ENCODE results near the gene DGCR8.

DGCR8 gene

GRCh38 chr22:20079745-20080444 is at the start of gene DGCR8:
Gene DGCR8, plus strand, starts transcription at chr22:20080241. Its CDS starts 5,723 bp downstream, at chr22:20085964.
- Histone ChIP-seq H3K27ac (ENCODE audit: low read depth, low read length) (peak within 1 kb of the TSS; percentile 70), H3K27me3 (ENCODE audit: control insufficient read depth in 5 of 5, insufficient read depth in 4 of 5, low read length in 5 of 5) (no peaks in the 10 kb centered on the region), H3K36me3 (ENCODE audit: control insufficient read depth in 5 of 5, insufficient read depth in 5 of 5, low read length in 5 of 5) (no peaks in the 10 kb centered on the region), H3K9ac (ENCODE audit: low read length in 5 of 5) (peak within 1 kb of the TSS in 4 of 5 donors; percentile 83 to 97 (median 86)), H3K9me3 (ENCODE audit: control insufficient read depth in 5 of 5, low read length in 5 of 5) (no peaks in the 10 kb centered on the region), H3K4me3 (ENCODE audit: low read depth in 1 of 5, low read length in 5 of 5) (peak within 1 kb of the TSS; percentile 71 to 89 (median 80)), H3K4me1 (ENCODE audit: control insufficient read depth in 5 of 5, insufficient read depth in 5 of 5, low read length in 5 of 5) (peaks cover 13 to 51% (median 38%) of the 10 kb centered on the region in 5 donors)

GRCh38 chr22:20031732-20032406 is 48.2 kb upstream of the DGCR8 start:
- H3K36me3 ChIP-seq (ENCODE audit: control insufficient read depth in 5 of 5, insufficient read depth in 5 of 5, low read length in 5 of 5) = peaks cover 0 to 31% (median 14%) of the 10 kb centered on the region in 5 donors
- no peak overlapping the region for H3K4me3 ChIP-seq (ENCODE audit: low read depth in 1 of 5, low read length in 5 of 5)
- no peak overlapping the region for H3K27ac ChIP-seq (ENCODE audit: low read depth, low read length)
- H3K9me3 ChIP-seq (ENCODE audit: control insufficient read depth in 5 of 5, low read length in 5 of 5) = no peaks in the 10 kb centered on the region
- H3K4me1 ChIP-seq (ENCODE audit: control insufficient read depth in 5 of 5, insufficient read depth in 5 of 5, low read length in 5 of 5) = peaks cover 5 to 58% (median 44%) of the 10 kb centered on the region in 5 donors
- H3K27me3 ChIP-seq (ENCODE audit: control insufficient read depth in 5 of 5, insufficient read depth in 4 of 5, low read length in 5 of 5) = no peaks in the 10 kb centered on the region
- H3K9ac ChIP-seq (ENCODE audit: low read length in 5 of 5) = peak overlapping the region in 1 of 5 donors; percentile 0

GRCh38 chr22:20032407-20032991 is 47.5 kb upstream of the DGCR8 start:
- Histone ChIP-seq H3K4me1 (ENCODE audit: control insufficient read depth in 5 of 5, insufficient read depth in 5 of 5, low read length in 5 of 5) (peaks cover 5 to 58% (median 44%) of the 10 kb centered on the region in 5 donors), H3K9me3 (ENCODE audit: control insufficient read depth in 5 of 5, low read length in 5 of 5) (no peaks in the 10 kb centered on the region), H3K27ac (ENCODE audit: low read depth, low read length) (no peak overlapping the region), H3K9ac (ENCODE audit: low read length in 5 of 5) (peak overlapping the region in 1 of 5 donors; percentile 0), H3K4me3 (ENCODE audit: low read depth in 1 of 5, low read length in 5 of 5) (no peak overlapping the region), H3K27me3 (ENCODE audit: control insufficient read depth in 5 of 5, insufficient read depth in 4 of 5, low read length in 5 of 5) (no peaks in the 10 kb centered on the region), H3K36me3 (ENCODE audit: control insufficient read depth in 5 of 5, insufficient read depth in 5 of 5, low read length in 5 of 5) (peaks cover 0 to 33% (median 20%) of the 10 kb centered on the region in 5 donors)

GRCh38 chr22:20033045-20033706 is 46.9 kb upstream of the DGCR8 start:
- H3K4me3 ChIP-seq (ENCODE audit: low read depth in 1 of 5, low read length in 5 of 5) = peak overlapping the region in 1 of 5 donors; percentile 32
- H3K4me1 ChIP-seq (ENCODE audit: control insufficient read depth in 5 of 5, insufficient read depth in 5 of 5, low read length in 5 of 5) = peaks cover 5 to 58% (median 44%) of the 10 kb centered on the region in 5 donors
- peak overlapping the region in 1 of 5 donors; percentile 14 for H3K9ac ChIP-seq (ENCODE audit: low read length in 5 of 5)
- no peak overlapping the region for H3K27ac ChIP-seq (ENCODE audit: low read depth, low read length)
- H3K27me3 ChIP-seq (ENCODE audit: control insufficient read depth in 5 of 5, insufficient read depth in 4 of 5, low read length in 5 of 5) = no peaks in the 10 kb centered on the region
- H3K9me3 ChIP-seq (ENCODE audit: control insufficient read depth in 5 of 5, low read length in 5 of 5) = no peaks in the 10 kb centered on the region
- H3K36me3 ChIP-seq (ENCODE audit: control insufficient read depth in 5 of 5, insufficient read depth in 5 of 5, low read length in 5 of 5) = peaks cover 0 to 40% (median 25%) of the 10 kb centered on the region in 5 donors

- H3K4me1 ChIP-seq (ENCODE audit: control insufficient read depth in 5 of 5, insufficient read depth in 5 of 5, low read length in 5 of 5) = peaks cover 5 to 48% (median 38%) of the 10 kb centered on the region in 5 donors
- peaks cover 0 to 49% (median 31%) of the 10 kb centered on the region in 5 donors for H3K36me3 ChIP-seq (ENCODE audit: control insufficient read depth in 5 of 5, insufficient read depth in 5 of 5, low read length in 5 of 5)
- H3K4me3 ChIP-seq (ENCODE audit: low read depth in 1 of 5, low read length in 5 of 5) = no peak overlapping the region
- H3K27ac ChIP-seq (ENCODE audit: low read depth, low read length) = no peak overlapping the region
- no peaks in the 10 kb centered on the region for H3K27me3 ChIP-seq (ENCODE audit: control insufficient read depth in 5 of 5, insufficient read depth in 4 of 5, low read length in 5 of 5)
- H3K9me3 ChIP-seq (ENCODE audit: control insufficient read depth in 5 of 5, low read length in 5 of 5) = no peaks in the 10 kb centered on the region
- H3K9ac ChIP-seq (ENCODE audit: low read length in 5 of 5) = no peak overlapping the region
Measured at GRCh38 chr22:20034143-20034542, 45.9 kb upstream of the DGCR8 start.

GRCh38 chr22:20035375-20036083 is 44.5 kb upstream of the DGCR8 start:
- Histone ChIP-seq H3K27me3 (ENCODE audit: control insufficient read depth in 5 of 5, insufficient read depth in 4 of 5, low read length in 5 of 5) (no peaks in the 10 kb centered on the region), H3K36me3 (ENCODE audit: control insufficient read depth in 5 of 5, insufficient read depth in 5 of 5, low read length in 5 of 5) (peaks cover 0 to 63% (median 40%) of the 10 kb centered on the region in 5 donors), H3K9ac (ENCODE audit: low read length in 5 of 5) (no peak overlapping the region), H3K9me3 (ENCODE audit: control insufficient read depth in 5 of 5, low read length in 5 of 5) (no peaks in the 10 kb centered on the region), H3K4me3 (ENCODE audit: low read depth in 1 of 5, low read length in 5 of 5) (no peak overlapping the region), H3K27ac (ENCODE audit: low read depth, low read length) (no peak overlapping the region), H3K4me1 (ENCODE audit: control insufficient read depth in 5 of 5, insufficient read depth in 5 of 5, low read length in 5 of 5) (peaks cover 5 to 40% (median 31%) of the 10 kb centered on the region in 5 donors)

GRCh38 chr22:20036084-20036482 is 44.0 kb upstream of the DGCR8 start:
- no peak overlapping the region for H3K4me3 ChIP-seq (ENCODE audit: low read depth in 1 of 5, low read length in 5 of 5)
- no peaks in the 10 kb centered on the region for H3K9me3 ChIP-seq (ENCODE audit: control insufficient read depth in 5 of 5, low read length in 5 of 5)
- H3K36me3 ChIP-seq (ENCODE audit: control insufficient read depth in 5 of 5, insufficient read depth in 5 of 5, low read length in 5 of 5) = peaks cover 0 to 68% (median 45%) of the 10 kb centered on the region in 5 donors
- H3K9ac ChIP-seq (ENCODE audit: low read length in 5 of 5) = no peak overlapping the region
- peaks cover 5 to 40% (median 31%) of the 10 kb centered on the region in 5 donors for H3K4me1 ChIP-seq (ENCODE audit: control insufficient read depth in 5 of 5, insufficient read depth in 5 of 5, low read length in 5 of 5)
- H3K27ac ChIP-seq (ENCODE audit: low read depth, low read length) = no peak overlapping the region
- no peaks in the 10 kb centered on the region for H3K27me3 ChIP-seq (ENCODE audit: control insufficient read depth in 5 of 5, insufficient read depth in 4 of 5, low read length in 5 of 5)

- H3K4me1 ChIP-seq (ENCODE audit: control insufficient read depth in 5 of 5, insufficient read depth in 5 of 5, low read length in 5 of 5) = peaks cover 5 to 39% (median 31%) of the 10 kb centered on the region in 5 donors
Measured at GRCh38 chr22:20036535-20037392, 43.3 kb upstream of the DGCR8 start.

More at GRCh38 chr22:20036535-20037392, 43.3 kb upstream of the DGCR8 start:
- Histone ChIP-seq H3K9ac (ENCODE audit: low read length in 5 of 5) (no peak overlapping the region), H3K27me3 (ENCODE audit: control insufficient read depth in 5 of 5, insufficient read depth in 4 of 5, low read length in 5 of 5) (no peaks in the 10 kb centered on the region), H3K27ac (ENCODE audit: low read depth, low read length) (no peak overlapping the region), H3K36me3 (ENCODE audit: control insufficient read depth in 5 of 5, insufficient read depth in 5 of 5, low read length in 5 of 5) (peaks cover 0 to 65% (median 41%) of the 10 kb centered on the region in 5 donors), H3K9me3 (ENCODE audit: control insufficient read depth in 5 of 5, low read length in 5 of 5) (no peaks in the 10 kb centered on the region), H3K4me3 (ENCODE audit: low read depth in 1 of 5, low read length in 5 of 5) (no peak overlapping the region)

Data from subcutaneous abdominal adipose tissue (tissue), 5 donors.